ENCODE data around the gene SCART1.

DNA sequence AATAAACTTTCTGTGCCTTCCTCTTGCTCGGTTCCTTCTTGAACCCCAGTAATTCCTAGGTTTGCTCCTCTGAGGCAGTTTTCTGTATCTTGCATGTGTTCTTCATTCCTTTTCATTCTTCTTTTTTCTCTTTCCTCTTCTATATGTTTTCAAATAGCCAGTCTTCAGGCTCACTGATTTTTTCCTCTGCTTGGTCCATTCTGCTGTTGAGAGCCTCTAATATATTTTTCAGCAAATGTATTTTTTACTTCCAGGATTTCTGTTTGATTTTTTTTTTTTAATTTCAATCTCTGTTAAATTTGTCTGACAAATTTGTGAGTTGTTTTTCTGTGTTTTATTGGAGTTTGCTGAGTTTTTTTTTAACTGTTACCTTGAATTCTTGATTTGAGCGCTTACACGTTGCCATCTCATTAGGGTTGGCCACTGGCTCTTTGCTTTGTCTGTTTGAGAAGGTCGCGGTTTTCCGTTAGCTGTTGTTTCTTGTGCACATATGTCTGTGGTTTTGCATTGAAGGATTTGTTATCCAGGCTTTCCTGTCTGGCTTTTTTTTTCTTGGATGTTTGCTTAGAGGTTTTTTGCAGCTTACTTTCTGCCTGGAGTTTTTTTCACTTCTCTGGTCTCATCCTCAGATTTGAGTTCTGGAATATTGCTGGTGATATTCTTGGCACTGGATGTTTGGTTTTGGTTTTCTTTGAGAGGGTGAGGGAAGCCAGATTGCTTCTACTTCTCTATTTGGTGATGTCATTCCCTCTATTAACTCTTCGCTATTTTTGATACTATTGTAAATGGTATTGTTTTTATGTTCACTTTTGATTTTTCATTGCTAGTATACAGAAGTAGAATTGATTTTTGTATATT lies 42.0 kb upstream of the SCART1 start:
- TF ChIP-seq, protein P1, sequence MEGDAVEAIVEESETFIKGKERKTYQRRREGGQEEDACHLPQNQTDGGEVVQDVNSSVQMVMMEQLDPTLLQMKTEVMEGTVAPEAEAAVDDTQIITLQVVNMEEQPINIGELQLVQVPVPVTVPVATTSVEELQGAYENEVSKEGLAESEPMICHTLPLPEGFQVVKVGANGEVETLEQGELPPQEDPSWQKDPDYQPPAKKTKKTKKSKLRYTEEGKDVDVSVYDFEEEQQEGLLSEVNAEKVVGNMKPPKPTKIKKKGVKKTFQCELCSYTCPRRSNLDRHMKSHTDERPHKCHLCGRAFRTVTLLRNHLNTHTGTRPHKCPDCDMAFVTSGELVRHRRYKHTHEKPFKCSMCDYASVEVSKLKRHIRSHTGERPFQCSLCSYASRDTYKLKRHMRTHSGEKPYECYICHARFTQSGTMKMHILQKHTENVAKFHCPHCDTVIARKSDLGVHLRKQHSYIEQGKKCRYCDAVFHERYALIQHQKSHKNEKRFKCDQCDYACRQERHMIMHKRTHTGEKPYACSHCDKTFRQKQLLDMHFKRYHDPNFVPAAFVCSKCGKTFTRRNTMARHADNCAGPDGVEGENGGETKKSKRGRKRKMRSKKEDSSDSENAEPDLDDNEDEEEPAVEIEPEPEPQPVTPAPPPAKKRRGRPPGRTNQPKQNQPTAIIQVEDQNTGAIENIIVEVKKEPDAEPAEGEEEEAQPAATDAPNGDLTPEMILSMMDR (IDR thresholded peaks at IDR 0.05) = no peak
- no peak for TF ChIP-seq POLR2AphosphoS5 (IDR thresholded peaks at IDR 0.05)
- TF ChIP-seq POLR2A (IDR thresholded peaks at IDR 0.05) = no peak
